ENCODE data around the gene NPIPA8.
"Not testable (repeated sequence)": the region's sequence is repeated elsewhere in the genome, so short reads cannot be mapped to it uniquely, and the experiment has no call there.

The NPIPA8 gene

GRCh38 chr16:18276756-18277155 lies 59.8 kb downstream of the NPIPA8 start:
- DNase-seq (ENCODE audit: low read depth, low spot score), result not testable (repeated sequence)

DNA sequence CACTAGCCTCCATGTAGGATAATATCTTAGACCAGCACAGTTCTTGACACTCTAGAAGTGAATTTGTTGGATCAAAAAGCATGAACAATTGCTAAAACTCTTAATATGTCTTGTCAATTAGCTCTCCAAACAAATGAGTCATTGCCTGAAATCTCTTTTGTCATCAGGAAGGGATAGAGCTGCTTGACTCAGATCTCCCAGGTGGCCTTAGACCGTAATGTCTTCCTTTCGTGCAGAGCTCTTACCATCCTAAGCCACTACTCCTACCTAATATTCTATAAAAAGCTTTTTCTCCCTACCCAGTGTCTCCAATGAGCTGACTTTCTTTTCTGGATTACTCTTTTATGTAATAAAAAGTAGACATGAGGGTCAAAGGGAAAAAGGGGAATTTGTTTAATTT lies 66.4 kb downstream of the NPIPA8 start:
- not testable (repeated sequence) for DNase-seq (ENCODE audit: low read depth, low spot score)

All from astrocyte of the hippocampus (primary cell).